Stimulated activated CD4-positive, alpha-beta T cell treated with anti-CD3 and anti-CD28 coated beads, Interleukin-15, amount 100 ng/mL, for 1 hour (primary cell): ENCODE measurements around the gene GRIK5.
"Not testable (repeated sequence)": the region's sequence is repeated elsewhere in the genome, so short reads cannot be mapped to it uniquely, and the experiment has no call there.

Experiments used
- DNase-seq, 2 donors: peaks; one replicate each; pipeline ENCODE4 v3.0.0-alpha.2; 2020; ENCODE audit warnings: low read depth in 1 of 2, low spot score in 1 of 2

The GRIK5 gene

DNA sequence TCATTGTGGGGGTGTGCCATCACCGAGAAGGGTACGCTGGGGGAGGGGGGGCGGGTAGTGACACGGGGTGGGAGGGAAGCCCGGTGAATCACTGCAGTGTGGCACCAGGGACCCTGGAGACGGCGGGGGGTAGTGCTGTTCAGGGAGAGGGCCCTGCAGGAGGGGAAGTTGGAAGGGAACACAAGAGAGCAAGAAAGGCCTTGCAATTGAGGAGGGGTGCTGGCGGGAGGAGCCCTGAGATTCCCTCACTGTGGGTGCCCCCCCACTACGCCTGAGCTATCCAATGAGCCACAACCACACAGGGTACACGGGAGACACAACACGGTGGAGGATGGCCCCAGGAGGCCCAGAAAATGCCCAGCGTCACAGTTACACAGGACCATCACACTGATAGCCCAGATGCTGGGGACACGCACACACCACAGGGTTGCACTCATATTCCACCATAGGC lies 75.5 kb downstream of the GRIK5 start:
- no peak for DNase-seq

GRCh38 chr19:41993612-41994483 lies 76.2 kb downstream of the GRIK5 start, which contains the start of gene ATP1A3:
ATP1A3 (minus strand) TSS chr19:41994230; CDS start chr19:41994076, 154 bp downstream.
- peak; percentile 29 to 53 for DNase-seq

GRCh38 chr19:41991925-41992569 lies 78.0 kb downstream of the GRIK5 start:
- not testable (repeated sequence) for DNase-seq

DNA sequence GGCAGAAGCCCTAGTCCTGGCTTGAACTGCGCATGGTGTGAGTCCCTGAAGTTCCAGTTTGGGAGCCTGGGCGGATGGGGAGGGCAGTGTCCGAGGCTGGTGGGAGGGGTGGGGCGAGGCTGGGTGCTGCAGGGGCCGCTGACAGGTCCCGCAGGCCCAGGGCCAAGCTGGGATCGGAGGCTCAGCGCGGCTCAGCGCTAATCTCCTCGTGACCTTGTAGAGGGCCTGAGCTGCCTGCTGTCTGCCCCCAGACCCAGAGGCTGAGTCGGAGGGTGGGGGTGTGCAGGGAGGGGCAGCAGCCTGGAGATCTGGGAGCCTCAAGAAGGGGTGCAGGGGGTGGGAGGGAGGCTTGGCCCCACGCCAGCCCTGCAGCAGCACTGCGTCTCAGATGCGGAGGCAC lies 79.0 kb downstream of the GRIK5 start:
- no peak for DNase-seq

- no peak for DNase-seq
Measured at GRCh38 chr19:41990615-41991014, 79.4 kb downstream of the GRIK5 start.

DNA sequence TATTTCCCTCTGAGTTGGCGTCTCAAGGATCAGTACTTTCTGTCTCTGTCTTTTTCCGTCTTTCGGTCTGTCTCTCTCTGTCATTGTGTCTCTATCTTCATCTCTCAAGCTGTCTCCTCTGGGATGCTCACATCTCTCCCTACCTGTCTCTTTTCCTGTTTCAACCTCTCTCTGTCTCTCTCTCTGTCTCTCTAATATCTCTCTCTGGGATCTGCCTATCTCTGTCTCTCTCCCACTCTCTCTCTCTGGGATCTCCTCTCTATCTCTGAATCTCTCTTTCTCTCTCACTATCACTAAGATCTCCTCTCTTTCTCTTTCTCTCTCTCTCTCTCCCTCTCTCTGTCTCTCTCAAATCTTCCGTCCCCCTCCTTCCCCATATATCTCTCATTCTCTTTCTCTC lies 80.0 kb downstream of the GRIK5 start:
- no peak for DNase-seq

- no peak for DNase-seq
Measured at GRCh38 chr19:41988947-41989346, 81.1 kb downstream of the GRIK5 start.

DNA sequence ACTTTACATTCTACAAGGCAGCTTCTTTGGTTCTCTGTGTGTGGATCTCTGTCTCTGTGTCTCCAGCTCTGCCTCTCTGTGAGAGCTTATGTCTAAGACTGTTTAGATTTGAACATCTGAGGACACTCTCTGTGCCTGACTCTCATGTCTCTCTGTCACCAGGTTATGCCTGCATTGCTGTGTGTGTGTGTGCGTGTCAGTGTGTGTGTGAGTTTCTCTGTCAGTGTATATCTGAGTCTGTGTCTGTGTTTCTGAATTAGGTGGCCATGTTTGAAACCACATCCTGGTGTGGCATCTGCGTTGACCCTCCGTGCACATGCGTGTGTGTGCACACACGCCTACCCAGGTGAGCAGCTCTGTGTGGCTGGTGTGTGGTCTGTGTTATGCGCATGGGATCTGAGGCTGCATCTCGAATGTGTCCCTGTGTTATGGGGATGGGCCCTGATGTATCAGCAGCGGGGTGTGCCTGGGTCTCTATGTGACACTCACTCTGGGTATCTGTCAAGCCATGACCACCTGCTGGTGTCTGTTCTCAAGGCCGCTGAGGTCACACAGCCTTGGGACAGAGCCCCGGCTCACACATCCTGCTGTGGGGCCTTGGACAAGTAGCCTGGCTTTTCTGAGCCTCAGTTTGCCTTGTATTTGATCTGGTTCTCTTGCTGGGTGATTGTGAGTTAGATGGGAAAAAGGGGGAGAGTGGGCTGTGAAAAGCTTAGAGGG lies 82.7 kb downstream of the GRIK5 start:
- DNase-seq, result no peak

- DNase-seq, result no peak
Measured at GRCh38 chr19:41984961-41985360, 85.0 kb downstream of the GRIK5 start.

- DNase-seq, result no peak
Measured at GRCh38 chr19:41981724-41982123, 88.3 kb downstream of the GRIK5 start.

- DNase-seq, result no peak
Measured at GRCh38 chr19:41978470-41978869, 91.5 kb downstream of the GRIK5 start.

DNA sequence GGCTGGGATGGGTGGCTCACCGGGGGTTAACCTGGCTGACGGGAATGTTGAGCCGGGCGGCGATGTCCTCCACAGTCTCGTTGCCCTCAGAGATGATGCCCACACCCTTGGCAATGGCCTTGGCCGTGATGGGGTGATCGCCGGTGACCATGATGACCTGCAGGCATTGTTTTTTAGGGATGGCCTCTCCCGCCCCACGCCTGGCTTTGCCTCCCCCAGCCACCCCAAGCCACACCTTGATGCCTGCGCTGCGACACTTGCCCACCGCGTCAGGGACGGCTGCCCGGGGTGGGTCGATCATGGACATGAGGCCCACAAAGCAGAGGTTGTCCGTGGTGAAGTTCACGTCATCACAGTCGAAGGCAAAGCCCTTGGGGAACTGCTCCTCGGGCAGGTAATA lies 92.1 kb downstream of the GRIK5 start:
- no peak for DNase-seq

DNA sequence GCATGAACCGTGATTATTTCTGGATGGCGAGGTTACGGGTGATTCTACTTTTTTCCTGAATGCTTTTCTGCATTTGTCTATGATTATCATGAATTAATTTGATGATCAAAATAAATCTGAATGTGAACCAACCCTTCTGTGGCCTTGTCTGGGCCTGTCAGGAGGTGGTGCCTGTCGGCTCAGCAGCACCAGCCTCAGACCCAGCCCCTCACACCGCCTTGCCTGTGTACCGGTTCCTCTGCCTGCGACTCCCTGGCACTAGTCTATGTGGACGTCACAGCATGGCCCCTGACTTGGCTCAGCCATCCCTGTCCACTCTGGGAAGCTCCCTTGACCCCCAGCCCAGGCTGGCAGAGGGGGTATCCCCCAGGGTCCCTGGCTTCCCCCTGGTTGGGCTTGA lies 95.4 kb downstream of the GRIK5 start:
- no peak for DNase-seq

DNA sequence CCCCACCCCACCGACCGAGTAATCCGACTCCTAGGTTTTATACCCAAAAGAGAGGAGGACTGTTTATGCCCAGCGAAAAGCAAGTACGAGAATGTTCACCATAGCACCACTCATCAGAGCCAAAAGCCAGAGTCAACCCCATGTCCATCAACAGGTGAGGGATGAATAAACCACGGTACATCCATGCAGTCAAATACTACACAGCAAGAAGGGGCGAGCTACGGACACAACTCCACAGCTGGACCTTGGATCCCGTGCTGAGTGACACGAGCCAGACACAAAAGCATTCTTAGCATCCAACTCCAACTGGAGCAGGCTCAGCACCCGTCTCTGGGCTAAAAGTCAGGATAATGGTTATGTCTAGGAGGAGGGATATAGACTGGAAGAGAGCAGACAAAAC lies 98.6 kb downstream of the GRIK5 start:
- no peak for DNase-seq

DNA sequence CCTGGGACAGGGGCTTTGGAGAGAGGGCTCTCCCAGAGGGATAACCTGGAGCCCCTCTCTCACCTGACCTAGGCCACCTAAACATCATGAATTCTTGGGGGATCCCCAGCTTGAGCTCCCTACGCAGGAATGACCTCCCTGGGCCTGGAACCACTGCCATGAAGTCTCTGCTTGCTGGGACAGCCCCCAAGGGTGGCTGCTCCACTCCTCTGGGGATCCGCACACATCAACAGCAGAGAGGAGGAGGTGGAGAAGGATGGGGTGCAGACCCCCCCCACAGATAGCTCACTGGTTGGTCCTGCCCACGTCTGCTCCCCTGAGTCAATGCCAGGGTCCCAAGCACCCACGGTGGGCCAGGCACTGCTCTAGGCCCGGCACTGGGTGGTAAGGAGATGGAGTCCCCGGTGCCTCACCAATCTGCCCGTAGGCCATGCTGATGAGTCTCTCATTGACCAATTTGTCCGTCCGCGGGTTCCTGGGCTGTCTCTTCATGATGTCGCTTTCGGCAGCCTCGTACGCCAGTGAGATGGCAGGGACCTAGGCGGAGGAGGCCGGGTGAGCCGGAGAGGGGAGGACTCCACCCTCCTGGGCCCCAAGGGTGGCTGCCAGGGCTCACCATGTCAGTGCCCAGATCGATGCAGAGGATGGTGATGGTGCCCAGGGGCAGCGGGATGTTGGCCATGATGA lies 100.1 kb downstream of the GRIK5 start:
- DNase-seq, result no peak

GRCh38 chr19:41968751-41969595 lies 101.0 kb downstream of the GRIK5 start:
- DNase-seq, result no peak

- no peak for DNase-seq
Measured at GRCh38 chr19:41967054-41967783, 102.8 kb downstream of the GRIK5 start.

DNA sequence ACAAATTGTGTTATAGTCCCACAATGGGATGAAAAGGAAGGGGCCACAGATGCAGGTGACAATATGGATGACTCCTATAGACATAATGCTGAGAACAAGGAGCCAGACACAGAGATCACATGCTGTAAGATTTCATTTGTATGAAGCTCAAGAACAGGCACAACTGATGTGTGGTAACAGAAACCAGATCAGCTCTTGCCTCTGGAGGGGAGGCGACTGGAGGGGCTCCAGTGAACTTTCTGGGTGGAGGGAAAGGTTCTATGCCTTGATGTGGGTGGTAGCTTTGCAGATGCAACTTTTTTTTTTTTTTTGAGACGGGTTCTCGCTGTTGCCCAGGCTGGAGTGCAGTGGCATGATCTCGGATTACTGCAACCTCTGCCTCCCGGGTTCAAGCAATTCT lies 104.9 kb downstream of the GRIK5 start:
- DNase-seq, result no peak

- DNase-seq, result no peak
Measured at GRCh38 chr19:41960973-41961372, 109.0 kb downstream of the GRIK5 start.
